Activated T-helper 2 cell treated with anti-CD3 and anti-CD28 coated beads, Interferon-gamma antibody, Interleukin-2, Interleukin-4, amounts not matched to agents 10 μg/mL and 5 μg/mL and 100 μg/mL, durations not matched to agents 14 hours and 24 hours and 36 hours (primary cell): ENCODE data around the gene CD59. TPM values are rescaled to one million over a fixed set of nuclear protein-coding genes. Genes with fewer than 3 reads are reported as not detected.

Experiments used
- DNase-seq: peaks from one replicate; pipeline ENCODE4 v3.0.0; 2021; ENCODE audit warnings: low spot score
- H3K27ac Mint-ChIP-seq: one replicate; pipeline ENCODE4 v1.8.0; 2021; ENCODE audit warnings: mixed read lengths
- H3K27me3 Mint-ChIP-seq: one replicate; pipeline ENCODE4 v1.8.0; 2021; ENCODE audit warnings: low read depth, mixed read lengths
- H3K36me3 Mint-ChIP-seq: one replicate; pipeline ENCODE4 v1.8.0; 2021; ENCODE audit warnings: low read depth, mixed read lengths
- H3K4me1 Mint-ChIP-seq: one replicate; pipeline ENCODE4 v1.8.0; 2021; ENCODE audit warnings: low read depth, mixed read lengths
- H3K4me3 Mint-ChIP-seq: one replicate; pipeline ENCODE4 v1.8.0; 2021; ENCODE audit warnings: low read depth, mild to moderate bottlenecking, moderate library complexity, mixed read lengths
- H3K9me3 Mint-ChIP-seq: one replicate; pipeline ENCODE4 v1.8.0; 2021; ENCODE audit warnings: mixed read lengths
- intact Hi-C: fragments of 100-400 bp; cut with micrococcal nuclease; formaldehyde crosslinking; loops from one replicate; pipeline ENCODE4 v1.15.1; 2023
- total RNA-seq: library from RNA; stranded (reverse); gene quantifications from 2 replicates; pipeline ENCODE4 v1.2.3, GENCODE V29; 2022

The CD59 gene
- 165 and 173 TPM in 2 replicates for total RNA-seq

- peaks cover 33% of the 10 kb centered on the region for H3K36me3 Mint-ChIP-seq
- peak within 1 kb of the TSS; percentile 87 for H3K4me3 Mint-ChIP-seq
- no peaks in the 10 kb centered on the region for H3K9me3 Mint-ChIP-seq
- H3K4me1 Mint-ChIP-seq: peaks cover 35% of the 10 kb centered on the region
- peak; percentile 79 for DNase-seq
- H3K27ac Mint-ChIP-seq: peak within 1 kb of the TSS; percentile 86
- peaks cover 12% of the 10 kb centered on the region for H3K27me3 Mint-ChIP-seq
- intact Hi-C loops: loop anchor here (5.0 to 10.0 kb wide), 3 partner anchors 34 to 919 kb away; partner anchors contain the start of genes C11orf91 and CAPRIN1
Observed at GRCh38 chr11:33736148-33736812, at the start of gene CD59. TSS of gene CD59 (minus strand) at chr11:33736423. CDS start at chr11:33722445, 13,978 bp downstream.

DNA sequence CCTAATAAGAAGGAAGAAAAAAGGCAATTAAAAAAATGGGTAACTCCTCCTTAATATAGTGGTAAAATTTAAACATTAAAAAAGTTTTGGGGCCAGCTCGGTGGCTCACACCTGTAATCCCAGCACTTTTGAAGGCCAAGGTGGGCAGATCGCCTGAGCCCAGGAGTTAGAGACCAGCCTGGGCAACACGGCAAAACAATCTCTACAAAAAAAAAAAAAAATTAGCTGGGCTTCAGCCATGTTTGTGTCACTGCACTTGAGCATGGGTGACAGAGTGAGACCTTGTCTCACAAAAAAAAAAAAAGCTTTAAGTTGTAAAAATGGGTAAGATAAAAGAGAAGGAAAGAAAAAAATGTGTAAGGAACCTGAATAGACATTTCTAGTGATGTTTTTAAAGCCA lies 49.4 kb upstream of the CD59 start:
- Mint-ChIP-seq H3K9me3 (no peaks in the 10 kb centered on the region), H3K27ac (no peak overlapping the region), H3K36me3 (no peaks in the 10 kb centered on the region), H3K4me3 (no peak overlapping the region), H3K27me3 (peaks cover 48% of the 10 kb centered on the region), H3K4me1 (no peaks in the 10 kb centered on the region)
- DNase-seq: no peak
- intact Hi-C loops: no loop called here

DNA sequence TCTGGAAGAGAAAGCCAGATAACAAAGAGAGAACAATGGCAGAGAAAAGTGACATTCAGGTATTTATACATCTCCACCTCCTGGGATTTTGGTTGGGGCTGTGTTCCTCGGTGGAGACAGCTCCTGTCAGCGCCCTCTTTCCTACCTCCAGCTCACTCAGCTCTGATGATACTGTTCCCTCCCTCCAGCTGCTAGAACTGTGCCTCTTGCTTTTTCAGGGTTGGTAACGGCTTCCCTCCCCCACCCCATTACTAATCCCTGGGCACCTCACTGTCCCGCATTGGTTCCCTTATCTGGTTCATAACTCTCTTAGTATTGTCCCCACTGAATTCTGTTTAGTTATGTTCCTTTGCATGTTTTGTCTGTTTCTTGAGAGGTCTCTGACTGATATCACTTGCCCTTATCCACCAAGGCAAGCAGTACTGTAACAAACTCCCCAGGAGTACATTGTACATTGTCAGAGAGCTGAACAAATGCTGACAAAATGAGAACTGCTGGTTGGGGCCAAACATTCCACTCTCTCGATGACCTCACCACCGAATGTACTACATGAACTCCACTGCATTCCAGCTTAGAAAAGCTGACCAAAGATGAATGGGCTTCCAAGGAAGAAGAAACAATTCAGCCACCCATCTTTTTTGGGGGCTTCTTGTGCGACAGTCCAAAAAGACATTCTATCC lies 43.8 kb upstream of the CD59 start:
- Mint-ChIP-seq H3K4me1 (peaks cover 8% of the 10 kb centered on the region), H3K27me3 (peaks cover 55% of the 10 kb centered on the region), H3K4me3 (no peak overlapping the region), H3K36me3 (no peaks in the 10 kb centered on the region), H3K9me3 (no peaks in the 10 kb centered on the region), H3K27ac (no peak overlapping the region)
- intact Hi-C loops: no loop called here
- DNase-seq: no peak

GRCh38 chr11:33778675-33779074 lies 42.5 kb upstream of the CD59 start:
- Mint-ChIP-seq H3K4me1 (peaks cover 13% of the 10 kb centered on the region), H3K4me3 (no peak overlapping the region), H3K27ac (no peak overlapping the region), H3K36me3 (no peaks in the 10 kb centered on the region), H3K27me3 (peaks cover 53% of the 10 kb centered on the region), H3K9me3 (no peaks in the 10 kb centered on the region)
- DNase-seq: no peak
- intact Hi-C loops: no loop called here

DNA sequence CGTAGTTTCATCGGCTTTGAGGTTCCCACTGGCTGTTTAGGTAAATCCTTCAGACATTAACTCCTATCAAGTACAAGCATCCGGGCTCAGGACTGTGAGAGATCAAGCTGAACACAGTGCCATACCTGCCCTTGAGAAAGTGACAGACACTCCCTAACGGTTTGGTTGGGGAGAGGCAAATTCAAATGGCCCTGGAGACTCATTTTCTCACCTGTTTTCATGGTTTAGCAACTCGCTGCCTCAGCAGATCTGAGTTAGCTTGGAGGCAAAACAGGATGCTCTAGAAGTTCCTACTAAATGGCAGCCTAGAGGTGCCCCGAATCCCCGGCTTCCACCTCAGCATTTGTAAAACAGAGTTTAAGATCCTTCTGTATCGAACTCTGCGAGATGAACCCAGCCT lies 41.7 kb upstream of the CD59 start:
- no peaks in the 10 kb centered on the region for H3K36me3 Mint-ChIP-seq
- peaks cover 47% of the 10 kb centered on the region for H3K27me3 Mint-ChIP-seq
- intact Hi-C loops: no loop called here
- no peaks in the 10 kb centered on the region for H3K9me3 Mint-ChIP-seq
- peaks cover 19% of the 10 kb centered on the region for H3K4me1 Mint-ChIP-seq
- no peak overlapping the region for H3K27ac Mint-ChIP-seq
- H3K4me3 Mint-ChIP-seq: no peak overlapping the region
- no peak for DNase-seq

- intact Hi-C loops: loop anchor here (2.0 kb wide), 1 partner anchor 75 kb away; the partner anchor contains the start of gene C11orf91
- Mint-ChIP-seq H3K27ac (no peak overlapping the region), H3K36me3 (peaks cover 5% of the 10 kb centered on the region), H3K4me3 (peak overlapping the region; percentile 31), H3K9me3 (no peaks in the 10 kb centered on the region), H3K4me1 (peaks cover 30% of the 10 kb centered on the region), H3K27me3 (peaks cover 37% of the 10 kb centered on the region)
- DNase-seq: no peak
Observed at GRCh38 chr11:33775832-33776470, 39.7 kb upstream of the CD59 start.

- intact Hi-C loops: loop anchor here (2.0 kb wide), 1 partner anchor 75 kb away; the partner anchor contains the start of gene C11orf91
- DNase-seq: no peak
- Mint-ChIP-seq H3K4me3 (peak overlapping the region; percentile 93), H3K4me1 (peaks cover 31% of the 10 kb centered on the region), H3K36me3 (peaks cover 7% of the 10 kb centered on the region), H3K9me3 (no peaks in the 10 kb centered on the region), H3K27ac (no peak overlapping the region), H3K27me3 (peaks cover 36% of the 10 kb centered on the region)
Observed at GRCh38 chr11:33775467-33775807, 39.2 kb upstream of the CD59 start.

GRCh38 chr11:33774736-33775466 lies 38.7 kb upstream of the CD59 start:
- intact Hi-C loops: loop anchor here (1.0 to 5.0 kb wide), 3 partner anchors 53 to 583 kb away; partner anchors contain the start of genes ABTB2 and C11orf91
- peak overlapping the region; percentile 34 for H3K27ac Mint-ChIP-seq

GRCh38 chr11:33773987-33774735 lies 37.9 kb upstream of the CD59 start, which contains the start of gene FBXO3:
TSS of gene FBXO3 (minus strand) at chr11:33774520. CDS start at chr11:33774497, 23 bp downstream.
- peaks cover 17% of the 10 kb centered on the region for H3K36me3 Mint-ChIP-seq
- H3K27me3 Mint-ChIP-seq: peaks cover 28% of the 10 kb centered on the region
- peak; percentile 74 for DNase-seq
- peaks cover 35% of the 10 kb centered on the region for H3K4me1 Mint-ChIP-seq
- intact Hi-C loops: loop anchor here (1.0 to 5.0 kb wide), 3 partner anchors 52 to 584 kb away; partner anchors contain the start of genes ABTB2 and C11orf91
- peak within 1 kb of the TSS; percentile 87 for H3K27ac Mint-ChIP-seq
- H3K9me3 Mint-ChIP-seq: no peaks in the 10 kb centered on the region
- peak within 1 kb of the TSS; percentile 93 for H3K4me3 Mint-ChIP-seq

More at GRCh38 chr11:33774736-33775466, 38.7 kb upstream of the CD59 start:
- Mint-ChIP-seq H3K36me3 (peaks cover 11% of the 10 kb centered on the region), H3K4me1 (peaks cover 35% of the 10 kb centered on the region), H3K27me3 (peaks cover 31% of the 10 kb centered on the region), H3K9me3 (no peaks in the 10 kb centered on the region), H3K4me3 (peak overlapping the region; percentile 93)
- no peak for DNase-seq

DNA sequence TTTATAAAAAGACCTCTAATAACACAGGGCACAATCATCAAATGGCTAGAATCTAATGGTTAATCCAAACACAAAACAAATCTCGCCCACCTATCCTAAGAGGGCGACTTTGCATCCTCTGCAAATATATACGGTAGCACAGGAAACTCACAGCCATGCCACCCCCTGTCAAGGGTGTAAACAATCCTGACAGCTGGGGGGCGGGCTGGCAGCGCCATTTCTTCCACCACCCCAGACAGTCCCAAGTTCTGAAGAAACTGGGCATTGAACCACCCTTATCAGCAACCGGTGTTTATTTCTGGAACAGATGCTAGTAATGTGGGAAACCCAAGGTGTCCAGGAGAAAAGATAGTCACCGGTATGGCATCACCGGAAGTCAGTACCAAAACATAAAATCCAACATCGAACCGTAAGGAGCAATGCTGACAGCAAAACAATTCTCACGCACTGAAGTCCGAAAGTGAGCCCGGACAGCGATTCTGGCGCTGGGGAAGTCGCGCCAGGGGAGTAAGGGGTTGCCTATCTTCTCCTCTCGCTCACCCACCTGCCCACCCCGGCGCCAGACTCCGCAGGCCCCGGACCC lies 37.3 kb upstream of the CD59 start:
- peak overlapping the region; percentile 93 for H3K4me3 Mint-ChIP-seq
- intact Hi-C loops: loop anchor here (5.0 kb wide), 1 partner anchor 51 kb away; no protein-coding TSS in a partner anchor
- H3K9me3 Mint-ChIP-seq: no peaks in the 10 kb centered on the region
- H3K36me3 Mint-ChIP-seq: peaks cover 19% of the 10 kb centered on the region
- H3K27me3 Mint-ChIP-seq: peaks cover 23% of the 10 kb centered on the region
- DNase-seq: peak; percentile 16
- peak overlapping the region; percentile 64 for H3K27ac Mint-ChIP-seq
- peaks cover 35% of the 10 kb centered on the region for H3K4me1 Mint-ChIP-seq

GRCh38 chr11:33772870-33773269 lies 36.6 kb upstream of the CD59 start:
- peaks cover 20% of the 10 kb centered on the region for H3K27me3 Mint-ChIP-seq
- no peak for DNase-seq
- intact Hi-C loops: loop anchor here (5.0 kb wide), 1 partner anchor 51 kb away; no protein-coding TSS in a partner anchor
- H3K36me3 Mint-ChIP-seq: peaks cover 21% of the 10 kb centered on the region
- no peaks in the 10 kb centered on the region for H3K9me3 Mint-ChIP-seq
- H3K4me1 Mint-ChIP-seq: peaks cover 35% of the 10 kb centered on the region
- H3K27ac Mint-ChIP-seq: no peak overlapping the region
- peak overlapping the region; percentile 93 for H3K4me3 Mint-ChIP-seq
